NT2/D1 (cell line): ENCODE data around the gene GALK2.

Experiments used
- YY1 ChIP-seq: IDR thresholded peaks from 2 replicates; pipeline ENCODE4 v1.6.1; 2011; ENCODE audit not compliant: insufficient read length, insufficient read depth
- ZNF274 ChIP-seq: IDR thresholded peaks from 2 replicates; pipeline ENCODE4 v1.6.1; 2011; ENCODE audit warnings: mild to moderate bottlenecking, low read depth, low read length

DNA sequence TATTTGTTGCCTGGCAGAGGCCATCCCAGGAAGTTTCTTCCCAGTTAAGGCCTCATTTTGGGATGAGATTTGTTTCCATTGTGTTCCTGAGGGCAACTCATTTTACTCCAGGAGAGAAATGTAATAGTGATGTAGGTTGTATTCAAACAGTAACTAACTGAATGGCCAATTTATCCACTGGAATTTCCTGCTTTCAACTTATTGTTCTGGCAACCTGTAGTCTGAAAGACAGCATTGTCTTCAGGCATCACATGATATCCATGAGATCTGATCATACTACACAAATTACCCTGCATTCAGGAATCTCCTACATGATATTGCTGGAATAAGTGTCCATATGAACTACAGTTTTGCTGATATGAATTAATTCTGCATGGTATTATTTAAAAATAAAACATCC lies 173.5 kb downstream of the GALK2 start:
- TF ChIP-seq YY1 (no peak), ZNF274 (no peak)
